ENCODE results near the gene GSTA1.

The GSTA1 gene

GRCh38 chr6:52746213-52746612 is 57.4 kb downstream of the GSTA1 start:
- TF ChIP-seq CTCF (conservative IDR thresholded peaks at IDR 0.05; ENCODE audit: low read depth, low read length): no peak
- Histone ChIP-seq H2AFZ (ENCODE audit: low read depth) (no peak overlapping the region), H4K20me1 (ENCODE audit: insufficient read depth) (no peaks in the 10 kb centered on the region), H3K4me3 (IDR thresholded peaks at IDR 0.05; ENCODE audit: insufficient read depth, low read depth, low read length) (no peak overlapping the region), H3K36me3 (ENCODE audit: insufficient read depth) (no peaks in the 10 kb centered on the region), H3K4me2 (no peak overlapping the region), H3K27me3 (ENCODE audit: insufficient read depth, low read depth) (no peaks in the 10 kb centered on the region), H3K79me2 (ENCODE audit: insufficient read depth, low read depth) (no peaks in the 10 kb centered on the region), H3K27ac (no peak overlapping the region), H3K4me1 (ENCODE audit: low read depth, poor library complexity, severe bottlenecking) (no peaks in the 10 kb centered on the region), H3K9ac (no peak overlapping the region)

- H3K9ac ChIP-seq: no peak overlapping the region
- H3K4me3 ChIP-seq (IDR thresholded peaks at IDR 0.05; ENCODE audit: insufficient read depth, low read depth, low read length): no peak overlapping the region
- H3K27ac ChIP-seq: no peak overlapping the region
- H3K4me1 ChIP-seq (ENCODE audit: low read depth, poor library complexity, severe bottlenecking): no peaks in the 10 kb centered on the region
- H2AFZ ChIP-seq (ENCODE audit: low read depth): no peak overlapping the region
- no peaks in the 10 kb centered on the region for H4K20me1 ChIP-seq (ENCODE audit: insufficient read depth)
- TF ChIP-seq CTCF (conservative IDR thresholded peaks at IDR 0.05; ENCODE audit: low read depth, low read length): no peak
- no peaks in the 10 kb centered on the region for H3K79me2 ChIP-seq (ENCODE audit: insufficient read depth, low read depth)
- H3K36me3 ChIP-seq (ENCODE audit: insufficient read depth): no peaks in the 10 kb centered on the region
- H3K27me3 ChIP-seq (ENCODE audit: insufficient read depth, low read depth): no peaks in the 10 kb centered on the region
- no peak overlapping the region for H3K4me2 ChIP-seq
Measured at GRCh38 chr6:52745764-52746201, 57.8 kb downstream of the GSTA1 start.

GRCh38 chr6:52741872-52742271 is 61.7 kb downstream of the GSTA1 start:
- Histone ChIP-seq H3K79me2 (ENCODE audit: insufficient read depth, low read depth) (no peaks in the 10 kb centered on the region), H3K4me1 (ENCODE audit: low read depth, poor library complexity, severe bottlenecking) (no peaks in the 10 kb centered on the region), H3K9ac (no peak overlapping the region), H4K20me1 (ENCODE audit: insufficient read depth) (no peaks in the 10 kb centered on the region), H3K4me2 (no peak overlapping the region), H3K4me3 (IDR thresholded peaks at IDR 0.05; ENCODE audit: insufficient read depth, low read depth, low read length) (no peak overlapping the region), H3K27ac (no peak overlapping the region), H3K36me3 (ENCODE audit: insufficient read depth) (no peaks in the 10 kb centered on the region), H2AFZ (ENCODE audit: low read depth) (no peak overlapping the region), H3K27me3 (ENCODE audit: insufficient read depth, low read depth) (no peaks in the 10 kb centered on the region)
- no peak for TF ChIP-seq CTCF (conservative IDR thresholded peaks at IDR 0.05; ENCODE audit: low read depth, low read length)

All from KMS-11 (cell line).